22Rv1 (cell line): ENCODE measurements around the gene MRPL50.

Source experiments
- CTCF ChIP-seq: fragments of 450-650 bp; IDR thresholded peaks from 2 replicates; pipeline ENCODE4 v1.5.1; 2017; ENCODE audit warnings: mild to moderate bottlenecking
- ZFX ChIP-seq: fragments of 450-650 bp; IDR thresholded peaks from 2 replicates; pipeline ENCODE4 v1.6.1; 2017; ENCODE audit warnings: antibody characterized with exemption, borderline replicate concordance

GRCh38 chr9:101409079-101409477 is 10.7 kb upstream of the MRPL50 start:
- TF ChIP-seq CTCF (no peak), ZFX (no peak)
